K562 (cell line): ENCODE results near the gene IL17REL. TPM values are rescaled to one million over a fixed set of nuclear protein-coding genes. Genes with fewer than 3 reads are reported as not detected.

Experiments
- ARHGAP35 ChIP-seq: fragments of 450-650 bp; IDR thresholded peaks from 2 replicates; pipeline ENCODE4 v1.6.1; 2018; ENCODE audit not compliant: partially characterized antibody
- BRD9 ChIP-seq: fragments of 450-650 bp; IDR thresholded peaks from 2 replicates; pipeline ENCODE4 v1.6.1; 2018; ENCODE audit warnings: low read depth; ENCODE audit not compliant: partially characterized antibody
- CREM ChIP-seq: IDR thresholded peaks from 2 replicates; pipeline ENCODE4 v1.6.1; 2014; ENCODE audit warnings: antibody characterized with exemption, low read depth
- DDX20 ChIP-seq: fragments of 450-650 bp; IDR thresholded peaks from 2 replicates; pipeline ENCODE4 v1.6.1; 2016; ENCODE audit warnings: missing genetic modification characterization, low read depth, mild to moderate bottlenecking, missing compliant biosample characterization, moderate library complexity
- ETV1 ChIP-seq: fragments of 450-650 bp; conservative IDR thresholded peaks from 2 replicates; pipeline ENCODE4 v1.6.1; 2016; ENCODE audit warnings: missing genetic modification characterization, control low read depth, low read depth, missing compliant biosample characterization
- FOXP1 ChIP-seq: sonication (generic); formaldehyde crosslinking; IDR thresholded peaks from 2 replicates; pipeline ENCODE4 v1.8.0; 2022; ENCODE audit warnings: mild to moderate bottlenecking, missing genetic modification reagents
- GTF2E2 ChIP-seq: fragments of 200-800 bp; sonication (Bioruptor generic); IDR thresholded peaks from 2 replicates; pipeline ENCODE4 v1.6.1; 2016; ENCODE audit warnings: missing genetic modification characterization, missing compliant biosample characterization
- HDAC6 ChIP-seq: IDR thresholded peaks from 2 replicates; pipeline ENCODE4 v1.6.1; 2012; ENCODE audit warnings: low read depth, mild to moderate bottlenecking, control low read depth, inconsistent platforms, low read length, moderate library complexity
- HIVEP1 ChIP-seq: fragments of 250-450 bp; sonication (Bioruptor Pico); IDR thresholded peaks from 2 replicates; pipeline ENCODE4 v1.4.0; 2020; ENCODE audit warnings: mild to moderate bottlenecking
- NFYB ChIP-seq: IDR thresholded peaks from 2 replicates; pipeline ENCODE4 v1.6.1; 2011; ENCODE audit warnings: mild to moderate bottlenecking, moderate library complexity; ENCODE audit not compliant: insufficient read length; ENCODE audit errors: extremely low read depth
- POLR2AphosphoS5 ChIP-seq: IDR thresholded peaks from 2 replicates; pipeline ENCODE4 v1.6.1; 2011; ENCODE audit warnings: mild to moderate bottlenecking, low read depth, low read length, moderate library complexity; ENCODE audit not compliant: control insufficient read depth, insufficient read depth
- POLR2H ChIP-seq: IDR thresholded peaks from 2 replicates; pipeline ENCODE4 v1.6.1; 2016; ENCODE audit warnings: missing genetic modification characterization, low read depth, mild to moderate bottlenecking, control low read depth, missing compliant biosample characterization, moderate library complexity
- SAFB ChIP-seq: fragments of 200-400 bp; formaldehyde crosslinking; IDR thresholded peaks from 2 replicates; pipeline ENCODE4 v1.6.1; 2017; ENCODE audit warnings: low read depth, low read length, borderline replicate concordance
- SOX6 ChIP-seq: fragments of 450-650 bp; IDR thresholded peaks from 2 replicates; pipeline ENCODE4 v1.6.1; 2014; ENCODE audit warnings: mild to moderate bottlenecking
- STAT5B ChIP-seq: fragments of 250-450 bp; sonication (Bioruptor Pico); IDR thresholded peaks from 2 replicates; pipeline ENCODE4 v1.8.0; 2021; ENCODE audit warnings: mild to moderate bottlenecking, inconsistent platforms
- ZFP30 ChIP-seq: fragments of 250-450 bp; sonication (Bioruptor Pico); IDR thresholded peaks from 2 replicates; pipeline ENCODE4 v1.8.0; 2022; ENCODE audit warnings: moderate library complexity, mild to moderate bottlenecking, inconsistent platforms, borderline replicate concordance
- ZNF197 ChIP-seq: fragments of 200-800 bp; sonication (Bioruptor generic); IDR thresholded peaks from 2 replicates; pipeline ENCODE4 v1.6.1; 2016; ENCODE audit warnings: low read depth, missing genetic modification characterization, missing compliant biosample characterization
- ZNF239 ChIP-seq: fragments of 250-450 bp; sonication (Bioruptor Pico); IDR thresholded peaks from 2 replicates; pipeline ENCODE4 v1.4.0; 2020; ENCODE audit warnings: mild to moderate bottlenecking
- ZNF316 ChIP-seq: fragments of 450-650 bp; IDR thresholded peaks from 2 replicates; pipeline ENCODE4 v1.6.1; 2016
- ZNF644 ChIP-seq: fragments of 200-800 bp; sonication (Bioruptor generic); IDR thresholded peaks from 2 replicates; pipeline ENCODE4 v1.6.1; 2016; ENCODE audit warnings: low read depth, missing genetic modification characterization, missing compliant biosample characterization
- ZNF780A ChIP-seq: fragments of 250-450 bp; sonication (Bioruptor Pico); IDR thresholded peaks from 2 replicates; pipeline ENCODE4 v1.5.0; 2021; ENCODE audit warnings: mild to moderate bottlenecking
- polyA plus RNA-seq, 8 experiments: library from polyadenylated mRNA; depleted of rRNA in 4 of 8; stranded (reverse) in 5 of 8; unstranded in 3 of 8; fragments of >200 nt; fragmentation: Nextera tagmentation in 2 of 8; fragmentation: Illumina TruSeq in 1 of 8; extraction: Ambion mirVana in 2 of 8; extraction: Trizol in 1 of 8; gene quantifications; 2 replicates each; pipeline versions ENCODE4 v1.2.1 to v1.2.3, GENCODE V29; 2011 to 2014; ENCODE audit warnings: inconsistent platforms in 1 of 8, missing spikeins in 1 of 8
- total RNA-seq, 7 experiments: library from RNA; depleted of rRNA in 6 of 7; stranded (reverse); fragments of >200 nt in 6 of 7; fragmentation: Illumina TruSeq in 2 of 7; extraction: Trizol in 2 of 7; gene quantifications; 2 replicates each; pipeline versions ENCODE4 v1.2.1 to v1.2.3, GENCODE V29; 2011 to 2021; ENCODE audit warnings: low replicate concordance in 1 of 7
- TF ChIP-seq, protein P1 (sequence below): sonication (generic); formaldehyde crosslinking; IDR thresholded peaks from 2 replicates; pipeline ENCODE4 v1.8.0; 2022; ENCODE audit warnings: mild to moderate bottlenecking, missing genetic modification reagents, borderline replicate concordance
- TF ChIP-seq, protein P2 (sequence below): fragments of 450-650 bp; IDR thresholded peaks from 2 replicates; pipeline ENCODE4 v1.6.1; 2016; ENCODE audit warnings: antibody characterized with exemption
- TF ChIP-seq, protein P3 (sequence below): fragments of 200-400 bp; formaldehyde crosslinking; IDR thresholded peaks from 2 replicates; pipeline ENCODE4 v1.6.1; 2017; ENCODE audit warnings: mild to moderate bottlenecking, low read depth, low read length, moderate library complexity

The IL17REL gene
- total and polyA plus RNA-seq, 9 of the 15 experiments (the other 6 are each of a cell fraction or from before 2014, with no cell fraction given), result 0.05 to 0.42 (median 0.11) TPM; not detected in 4

DNA sequence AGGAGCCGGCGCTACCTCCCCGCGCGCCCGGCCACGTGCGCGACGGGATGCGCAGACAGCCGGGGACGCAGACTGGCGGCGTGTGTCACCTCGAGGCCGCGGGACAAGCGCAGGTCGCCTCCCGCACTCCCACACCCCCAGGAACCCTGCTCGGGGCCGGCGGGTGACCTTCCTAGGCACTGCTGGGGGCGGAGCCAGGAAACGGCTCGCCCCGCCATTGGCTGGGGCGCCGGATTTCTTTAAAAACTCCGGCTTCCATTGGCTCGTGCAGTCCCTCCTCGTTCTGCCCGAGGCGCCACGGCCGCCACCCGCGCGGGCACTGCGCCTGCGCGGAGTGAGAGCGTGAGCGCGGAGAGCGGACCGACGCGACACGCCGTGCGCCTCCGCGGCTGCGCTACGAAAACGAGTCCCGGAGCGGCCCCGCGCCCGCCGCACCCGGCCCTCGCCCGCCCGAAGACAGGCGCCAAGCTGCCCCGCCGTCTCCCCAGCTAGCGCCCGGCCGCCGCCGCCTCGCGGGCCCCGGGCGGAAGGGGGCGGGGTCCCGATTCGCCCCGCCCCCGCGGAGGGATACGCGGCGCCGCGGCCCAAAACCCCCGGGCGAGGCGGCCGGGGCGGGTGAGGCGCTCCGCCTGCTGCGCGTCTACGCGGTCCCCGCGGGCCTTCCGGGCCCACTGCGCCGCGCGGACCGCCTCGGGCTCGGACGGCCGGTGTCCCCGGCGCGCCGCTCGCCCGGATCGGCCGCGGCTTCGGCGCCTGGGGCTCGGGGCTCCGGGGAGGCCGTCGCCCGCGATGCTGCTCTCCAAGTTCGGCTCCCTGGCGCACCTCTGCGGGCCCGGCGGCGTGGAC lies 52.2 kb downstream of the IL17REL start, which contains the start of gene PIM3 (continued):
- TF ChIP-seq, protein P1, sequence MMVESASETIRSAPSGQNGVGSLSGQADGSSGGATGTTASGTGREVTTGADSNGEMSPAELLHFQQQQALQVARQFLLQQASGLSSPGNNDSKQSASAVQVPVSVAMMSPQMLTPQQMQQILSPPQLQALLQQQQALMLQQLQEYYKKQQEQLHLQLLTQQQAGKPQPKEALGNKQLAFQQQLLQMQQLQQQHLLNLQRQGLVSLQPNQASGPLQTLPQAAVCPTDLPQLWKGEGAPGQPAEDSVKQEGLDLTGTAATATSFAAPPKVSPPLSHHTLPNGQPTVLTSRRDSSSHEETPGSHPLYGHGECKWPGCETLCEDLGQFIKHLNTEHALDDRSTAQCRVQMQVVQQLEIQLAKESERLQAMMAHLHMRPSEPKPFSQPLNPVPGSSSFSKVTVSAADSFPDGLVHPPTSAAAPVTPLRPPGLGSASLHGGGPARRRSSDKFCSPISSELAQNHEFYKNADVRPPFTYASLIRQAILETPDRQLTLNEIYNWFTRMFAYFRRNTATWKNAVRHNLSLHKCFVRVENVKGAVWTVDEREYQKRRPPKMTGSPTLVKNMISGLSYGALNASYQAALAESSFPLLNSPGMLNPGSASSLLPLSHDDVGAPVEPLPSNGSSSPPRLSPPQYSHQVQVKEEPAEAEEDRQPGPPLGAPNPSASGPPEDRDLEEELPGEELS (CRISPR knock-in tag), result no peak
- TF ChIP-seq STAT5B (CRISPR knock-in tag) (no peak), CREM (no peak; the same call in 1 of the 2 replicates), ETV1 (peak; percentile 78), DDX20 (tag) (no peak), ZNF644 (tag) (no peak), NFYB (peak; percentile 42), POLR2AphosphoS5 (peak; percentile 34), HDAC6 (no peak), FOXP1 (CRISPR knock-in tag) (no peak; the same call in 1 of the 2 replicates), ZNF780A (CRISPR knock-in tag) (no peak), ARHGAP35 (no peak), ZNF197 (CRISPR knock-in tag) (no peak), ZNF239 (CRISPR knock-in tag) (no peak), ZNF316 (no peak), GTF2E2 (no peak), BRD9 (no peak), POLR2H (no peak; the same call in 1 of the 2 replicates), SAFB (0 out of 2 replicates have a peak, but pooled peaks have one; percentile 44), HIVEP1 (CRISPR knock-in tag) (no peak), SOX6 (0 out of 2 replicates have a peak, but pooled peaks have one; percentile 32), ZFP30 (CRISPR knock-in tag) (no peak)
- TF ChIP-seq, protein P2, sequence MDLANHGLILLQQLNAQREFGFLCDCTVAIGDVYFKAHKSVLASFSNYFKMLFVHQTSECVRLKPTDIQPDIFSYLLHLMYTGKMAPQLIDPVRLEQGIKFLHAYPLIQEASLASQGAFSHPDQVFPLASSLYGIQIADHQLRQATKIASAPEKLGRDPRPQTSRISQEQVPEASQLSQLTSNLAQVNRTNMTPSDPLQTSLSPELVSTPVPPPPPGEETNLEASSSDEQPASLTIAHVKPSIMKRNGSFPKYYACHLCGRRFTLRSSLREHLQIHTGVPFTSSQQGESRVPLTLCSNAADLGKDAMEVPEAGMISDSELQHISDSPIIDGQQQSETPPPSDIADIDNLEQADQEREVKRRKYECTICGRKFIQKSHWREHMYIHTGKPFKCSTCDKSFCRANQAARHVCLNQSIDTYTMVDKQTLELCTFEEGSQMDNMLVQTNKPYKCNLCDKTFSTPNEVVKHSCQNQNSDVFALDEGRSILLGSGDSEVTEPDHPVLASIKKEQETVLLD, result no peak
- TF ChIP-seq, protein P3, sequence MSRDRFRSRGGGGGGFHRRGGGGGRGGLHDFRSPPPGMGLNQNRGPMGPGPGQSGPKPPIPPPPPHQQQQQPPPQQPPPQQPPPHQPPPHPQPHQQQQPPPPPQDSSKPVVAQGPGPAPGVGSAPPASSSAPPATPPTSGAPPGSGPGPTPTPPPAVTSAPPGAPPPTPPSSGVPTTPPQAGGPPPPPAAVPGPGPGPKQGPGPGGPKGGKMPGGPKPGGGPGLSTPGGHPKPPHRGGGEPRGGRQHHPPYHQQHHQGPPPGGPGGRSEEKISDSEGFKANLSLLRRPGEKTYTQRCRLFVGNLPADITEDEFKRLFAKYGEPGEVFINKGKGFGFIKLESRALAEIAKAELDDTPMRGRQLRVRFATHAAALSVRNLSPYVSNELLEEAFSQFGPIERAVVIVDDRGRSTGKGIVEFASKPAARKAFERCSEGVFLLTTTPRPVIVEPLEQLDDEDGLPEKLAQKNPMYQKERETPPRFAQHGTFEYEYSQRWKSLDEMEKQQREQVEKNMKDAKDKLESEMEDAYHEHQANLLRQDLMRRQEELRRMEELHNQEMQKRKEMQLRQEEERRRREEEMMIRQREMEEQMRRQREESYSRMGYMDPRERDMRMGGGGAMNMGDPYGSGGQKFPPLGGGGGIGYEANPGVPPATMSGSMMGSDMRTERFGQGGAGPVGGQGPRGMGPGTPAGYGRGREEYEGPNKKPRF, result no peak
